ENCODE measurements around the gene OGG1. TPM values are rescaled to one million over a fixed set of nuclear protein-coding genes. Genes with fewer than 3 reads are reported as not detected.

The OGG1 gene
- total RNA-seq, 1 donor from 2014 or later, result 17.2 TPM

- no peak for DNase-seq
- Histone ChIP-seq H3K27me3 (no peaks in the 10 kb centered on the region), H3K4me1 (peaks cover 33% of the 10 kb centered on the region), H3K36me3 (peaks cover 36% of the 10 kb centered on the region), H3K9me3 (no peaks in the 10 kb centered on the region), H3K27ac (no peak overlapping the region), H3K4me3 (peak overlapping the region; percentile 100)
- no peak for ATAC-seq
- intact Hi-C loops (cut with DNase I), result no loop called here
- TF ChIP-seq, protein P1, sequence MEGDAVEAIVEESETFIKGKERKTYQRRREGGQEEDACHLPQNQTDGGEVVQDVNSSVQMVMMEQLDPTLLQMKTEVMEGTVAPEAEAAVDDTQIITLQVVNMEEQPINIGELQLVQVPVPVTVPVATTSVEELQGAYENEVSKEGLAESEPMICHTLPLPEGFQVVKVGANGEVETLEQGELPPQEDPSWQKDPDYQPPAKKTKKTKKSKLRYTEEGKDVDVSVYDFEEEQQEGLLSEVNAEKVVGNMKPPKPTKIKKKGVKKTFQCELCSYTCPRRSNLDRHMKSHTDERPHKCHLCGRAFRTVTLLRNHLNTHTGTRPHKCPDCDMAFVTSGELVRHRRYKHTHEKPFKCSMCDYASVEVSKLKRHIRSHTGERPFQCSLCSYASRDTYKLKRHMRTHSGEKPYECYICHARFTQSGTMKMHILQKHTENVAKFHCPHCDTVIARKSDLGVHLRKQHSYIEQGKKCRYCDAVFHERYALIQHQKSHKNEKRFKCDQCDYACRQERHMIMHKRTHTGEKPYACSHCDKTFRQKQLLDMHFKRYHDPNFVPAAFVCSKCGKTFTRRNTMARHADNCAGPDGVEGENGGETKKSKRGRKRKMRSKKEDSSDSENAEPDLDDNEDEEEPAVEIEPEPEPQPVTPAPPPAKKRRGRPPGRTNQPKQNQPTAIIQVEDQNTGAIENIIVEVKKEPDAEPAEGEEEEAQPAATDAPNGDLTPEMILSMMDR (IDR thresholded peaks at IDR 0.05), result no peak
Observed at GRCh38 chr3:9791127-9791526, 41.4 kb downstream of the OGG1 start.

- H3K36me3 ChIP-seq, result peaks cover 35% of the 10 kb centered on the region
- peaks cover 33% of the 10 kb centered on the region for H3K4me1 ChIP-seq
- no peaks in the 10 kb centered on the region for H3K27me3 ChIP-seq
- DNase-seq, result no peak
- peak overlapping the region; percentile 100 for H3K4me3 ChIP-seq
- TF ChIP-seq, protein P1 (IDR thresholded peaks at IDR 0.05), result no peak
- no peaks in the 10 kb centered on the region for H3K9me3 ChIP-seq
- intact Hi-C loops (cut with DNase I), result no loop called here
- no peak for ATAC-seq
- H3K27ac ChIP-seq, result peak overlapping the region; percentile 99
Observed at GRCh38 chr3:9791790-9792404, 42.1 kb downstream of the OGG1 start.

- Histone ChIP-seq H3K27ac (peak within 1 kb of the TSS; percentile 99), H3K4me3 (peak within 1 kb of the TSS; percentile 100), H3K9me3 (no peaks in the 10 kb centered on the region), H3K4me1 (peaks cover 33% of the 10 kb centered on the region), H3K36me3 (peaks cover 42% of the 10 kb centered on the region), H3K27me3 (no peaks in the 10 kb centered on the region)
- intact Hi-C loops (cut with DNase I), result no loop called here
- DNase-seq (peak; percentile 97), ATAC-seq (peak; percentile 94)
- TF ChIP-seq, protein P1 (IDR thresholded peaks at IDR 0.05), result peak; percentile 13
Observed at GRCh38 chr3:9792405-9793160, 42.8 kb downstream of the OGG1 start, which contains the start of the genes ARPC4 and TADA3. Gene ARPC4 (plus strand): TSS chr3:9793082. CDS start chr3:9793122, 40 bp downstream. Gene TADA3 (minus strand): TSS chr3:9792473. CDS start chr3:9791466, 1,007 bp downstream.

- Histone ChIP-seq H3K9me3 (no peaks in the 10 kb centered on the region), H3K27ac (peak overlapping the region; percentile 99), H3K4me1 (peaks cover 33% of the 10 kb centered on the region), H3K36me3 (peaks cover 49% of the 10 kb centered on the region), H3K4me3 (peak overlapping the region; percentile 100), H3K27me3 (no peaks in the 10 kb centered on the region)
- TF ChIP-seq, protein P1 (IDR thresholded peaks at IDR 0.05), result no peak
- ATAC-seq (peak; percentile 57), DNase-seq (peak; percentile 73)
- intact Hi-C loops (cut with DNase I), result no loop called here
Observed at GRCh38 chr3:9793161-9793781, 43.5 kb downstream of the OGG1 start.

- Histone ChIP-seq H3K4me1 (peaks cover 33% of the 10 kb centered on the region), H3K4me3 (no peak overlapping the region), H3K27me3 (no peaks in the 10 kb centered on the region), H3K27ac (no peak overlapping the region), H3K36me3 (peaks cover 49% of the 10 kb centered on the region), H3K9me3 (no peaks in the 10 kb centered on the region)
- ATAC-seq (no peak), DNase-seq (no peak)
- intact Hi-C loops (cut with DNase I), result no loop called here
- TF ChIP-seq, protein P1 (IDR thresholded peaks at IDR 0.05), result no peak
Observed at GRCh38 chr3:9794400-9794799, 44.6 kb downstream of the OGG1 start.
